Pancreas (tissue), 10 donors: ENCODE data around the gene CCNI. TPM values are rescaled to one million over a fixed set of nuclear protein-coding genes. Genes with fewer than 3 reads are reported as not detected.

ENCODE experiments used
- ATAC-seq, 4 donors: fragments of 200-7000 bp; cut with Tn5 transposase; one replicate each; pipeline versions ENCODE4 v1.8.0 to v1.9.1; 2020; ENCODE audit warnings: mild to moderate bottlenecking in 4 of 4, moderate library complexity in 4 of 4
- DNase-seq, 6 donors: peaks; one replicate each; pipeline ENCODE4 v3.0.0-alpha.2; 2020
- FAIRE-seq: peaks from 2 replicates; lab custom pipeline; 2012; peaks lifted over from hg19 to GRCh38; lab: Jason Lieb, UNC
- H3K27ac ChIP-seq, 4 donors: fragments of 200-600 bp; sonication (generic); 1 replicate in 3 of 4; 2 replicates in 1 of 4; pipeline versions ENCODE4 v1.5.0 to v1.8.0; 2020
- H3K27me3 ChIP-seq, 4 donors: fragments of 200-600 bp; one replicate each; pipeline ENCODE4 v1.8.0; 2021
- H3K36me3 ChIP-seq, 3 donors: fragments of 200-600 bp; sonication (generic) in 1 of 3; one replicate each; pipeline versions ENCODE4 v1.5.0 to v1.8.0; 2020 to 2021
- H3K4me1 ChIP-seq, 3 donors: fragments of 200-600 bp; one replicate each; pipeline ENCODE4 v1.8.0; 2021
- H3K4me3 ChIP-seq, 4 donors: fragments of 200-600 bp; sonication (generic) in 2 of 4; one replicate each; pipeline versions ENCODE4 v1.5.0 to v1.8.0; 2020 to 2021
- H3K9me3 ChIP-seq, 4 donors: fragments of 200-600 bp; one replicate each; pipeline ENCODE4 v1.8.0; 2021
- CTCF ChIP-seq, 4 donors: fragments of 200-600 bp; sonication (generic) in 3 of 4; IDR thresholded peaks; one replicate each; pipeline versions ENCODE4 v1.5.0 to v1.8.0; 2021; ENCODE audit warnings: antibody characterized with exemption in 4 of 4
- WGBS, 2 donors: extraction: QIAGEN DNeasy Blood & Tissue Kit; methylation state at CpG; one replicate each; pipeline ENCODE4 v1.1.7; 2013; 5-methylcytosine and 5-hydroxymethylcytosine counted together
- intact Hi-C, 3 donors: fragments of 100-400 bp; cut with DNase I; formaldehyde crosslinking; loops; one replicate each; pipeline versions ENCODE4 v1.11.1 to v1.14.2; 2022
- polyA plus RNA-seq, 2 donors: library from polyadenylated mRNA; stranded (reverse); fragments of 200-250 nt; gene quantifications; one replicate each; pipeline ENCODE4 v1.2.3, GENCODE V29; 2013
- total RNA-seq, 6 donors: library from RNA; stranded (reverse); fragmentation: NEBNext Ultra II Directional in 4 of 6; extraction: Animal tissue kit (Norgen Biotek cat#: 25700) in 4 of 6; gene quantifications; one replicate each; pipeline versions ENCODE4 v1.2.1 to v1.2.4, GENCODE V29; 2021 to 2023
- donor health status: healthy with polysubstance abuse.
- donor health status: DM: no; HTN: no; CAD: no; lungs with moderate emphysema.
- donor health status: DM: no; HTN: no; CAD: no.
- donor health status: control.
- donor health status: control.
- donor health status: Bipolar disorder and iron deficiency.
- donor health status: DM: yes; HTN: yes; CAD: no.
- donor health status: DM: no; HTN: no; CAD: no.
- donor health status: DM: no; HTN: no; CAD: no.
- donor health status: DM: yes; HTN: yes; CAD: no.

Gene CCNI
- total and polyA plus RNA-seq, 8 donors, result 33.3 to 196 (median 152) TPM

- WGBS, 2 donors, result 82 to 93% methylated on average over 5 of the region's 5 CpGs
Measured at GRCh38 chr4:77121736-77122240, 46.0 kb upstream of the CCNI start.

GRCh38 chr4:77120886-77121508 is 45.2 kb upstream of the CCNI start:
- FAIRE-seq, result no peak
- 51 to 53% methylated on average over 8 of the region's 8 CpGs for WGBS, 2 donors
- DNase-seq, result peak in 1 of 6 donors; percentile 24
- peak in 2 of 4 donors; percentile 21 to 22 for TF ChIP-seq CTCF (IDR thresholded peaks at IDR 0.05)
- ATAC-seq, result peak; percentile 80 to 96 (median 88)
- H3K4me3 ChIP-seq, result no peak overlapping the region
- no peaks in the 10 kb centered on the region for H3K9me3 ChIP-seq
- H3K27ac ChIP-seq, result no peak overlapping the region
- H3K36me3 ChIP-seq, result no peaks in the 10 kb centered on the region
- intact Hi-C loops, result loop anchor here in 1 of 3 donors (10.0 kb wide), 1 partner anchor 84 kb away; no protein-coding TSS in a partner anchor
- H3K27me3 ChIP-seq, result no peaks in the 10 kb centered on the region
- H3K4me1 ChIP-seq, result no peaks in the 10 kb centered on the region

More at GRCh38 chr4:77121736-77122240, 46.0 kb upstream of the CCNI start:
- DNase-seq, result no peak
- no peak for TF ChIP-seq CTCF (IDR thresholded peaks at IDR 0.05)
- Histone ChIP-seq H3K4me3 (no peak overlapping the region), H3K27ac (no peak overlapping the region), H3K36me3 (no peaks in the 10 kb centered on the region), H3K4me1 (no peaks in the 10 kb centered on the region), H3K9me3 (no peaks in the 10 kb centered on the region), H3K27me3 (no peaks in the 10 kb centered on the region)
- intact Hi-C loops, result loop anchor here in 1 of 3 donors (10.0 kb wide), 1 partner anchor 83 kb away; no protein-coding TSS in a partner anchor
- ATAC-seq, result no peak
- no peak for FAIRE-seq

GRCh38 chr4:77117721-77118120 is 41.9 kb upstream of the CCNI start:
- no peak for TF ChIP-seq CTCF (IDR thresholded peaks at IDR 0.05)
- no peaks in the 10 kb centered on the region for H3K27me3 ChIP-seq
- H3K36me3 ChIP-seq, result no peaks in the 10 kb centered on the region
- no peak overlapping the region for H3K4me3 ChIP-seq
- FAIRE-seq, result no peak
- H3K4me1 ChIP-seq, result no peaks in the 10 kb centered on the region
- intact Hi-C loops, result no loop called here
- no peak for DNase-seq
- H3K9me3 ChIP-seq, result no peaks in the 10 kb centered on the region
- no peak overlapping the region for H3K27ac ChIP-seq
- no peak for ATAC-seq

- intact Hi-C loops, result no loop called here
- Histone ChIP-seq H3K27me3 (no peaks in the 10 kb centered on the region), H3K4me1 (no peaks in the 10 kb centered on the region), H3K9me3 (no peaks in the 10 kb centered on the region), H3K4me3 (no peak overlapping the region), H3K36me3 (no peaks in the 10 kb centered on the region), H3K27ac (no peak overlapping the region)
- ATAC-seq (no peak), FAIRE-seq (no peak), DNase-seq (peak in 1 of 6 donors; percentile 51)
- TF ChIP-seq CTCF (IDR thresholded peaks at IDR 0.05), result no peak
- WGBS, 2 donors, result 89 to 94% methylated on average over 26 to 29 of the region's 29 CpGs
Measured at GRCh38 chr4:77113069-77113468, 37.3 kb upstream of the CCNI start.

GRCh38 chr4:77110730-77111129 is 34.9 kb upstream of the CCNI start:
- intact Hi-C loops, result no loop called here
- Histone ChIP-seq H3K27me3 (no peaks in the 10 kb centered on the region), H3K4me1 (no peaks in the 10 kb centered on the region), H3K27ac (no peak overlapping the region), H3K4me3 (no peak overlapping the region), H3K9me3 (no peaks in the 10 kb centered on the region), H3K36me3 (no peaks in the 10 kb centered on the region)
- 92 to 96% methylated on average over 1 of the region's 1 CpG for WGBS, 2 donors
- TF ChIP-seq CTCF (IDR thresholded peaks at IDR 0.05), result no peak
- no peak for DNase-seq
- no peak for FAIRE-seq
- ATAC-seq, result no peak
